ENCODE measurements around the gene GPR3. TPM values are rescaled to one million over a fixed set of nuclear protein-coding genes. Genes with fewer than 3 reads are reported as not detected.
A peak's percentile ranks its signal among the peaks of the same experiment; 100 is the strongest.

GPR3 gene
- total and polyA plus RNA-seq, 7 donors = 0.12 to 1.3 (median 0.42) TPM; not detected in 2

DNA sequence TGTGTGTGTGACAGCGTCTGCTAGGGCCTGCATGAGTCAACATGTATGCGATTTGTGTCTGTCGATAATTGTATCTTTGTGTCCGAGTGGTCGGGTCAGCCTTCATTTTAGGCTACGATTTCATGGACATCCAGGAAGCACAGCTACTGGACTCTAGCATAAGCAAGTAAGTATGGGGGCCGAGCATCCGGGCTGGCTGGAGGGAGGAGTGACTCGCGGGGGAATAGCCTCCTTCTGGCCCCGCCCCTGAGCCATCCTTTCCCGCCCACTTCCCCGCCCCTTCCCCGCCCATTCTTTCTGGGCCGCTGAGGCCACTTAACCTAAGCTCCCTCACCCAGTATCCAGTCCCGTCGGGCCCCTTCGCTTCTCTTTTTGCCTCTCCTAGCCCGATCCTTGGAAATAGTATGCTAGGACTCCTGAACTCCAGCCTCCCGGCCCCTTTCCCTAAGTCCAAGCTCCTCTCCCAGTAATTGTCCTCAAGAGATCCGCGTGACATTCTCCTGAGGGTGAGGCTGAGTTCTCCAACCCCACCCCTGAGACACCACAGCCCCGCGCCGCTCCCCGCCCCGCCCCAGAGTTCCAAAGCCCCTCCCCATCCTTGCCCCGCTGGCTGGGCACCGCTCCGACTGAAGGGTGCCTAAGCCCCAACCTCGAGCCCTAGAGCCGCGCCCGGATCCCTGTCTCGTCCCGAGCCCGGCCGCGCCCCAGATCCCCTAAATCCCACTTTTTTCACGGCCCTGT, 26.9 kb upstream of the GPR3 start:
- H3K4me1 ChIP-seq = peaks cover 17% of the 10 kb centered on the region
- no peaks in the 10 kb centered on the region for H3K9me3 ChIP-seq
- peaks cover 0 to 34% of the 10 kb centered on the region in 2 donors for H3K36me3 ChIP-seq (ENCODE audit: insufficient read depth in 1 of 2, low read depth in 1 of 2)
- DNase-seq (peak; percentile 89 to 93), ATAC-seq (peak; percentile 76 to 84 (median 78))
- intact Hi-C loops (cut with DNase I) = loop anchor here in 1 of 2 donors (1.0 kb wide), 1 partner anchor 23 kb away; no protein-coding TSS in a partner anchor
- H3K27me3 ChIP-seq (ENCODE audit: insufficient read depth in 3 of 3, low read length in 2 of 3) = no peaks in the 10 kb centered on the region
- peak overlapping the region; percentile 72 for H3K4me3 ChIP-seq
- TF ChIP-seq, protein P1, sequence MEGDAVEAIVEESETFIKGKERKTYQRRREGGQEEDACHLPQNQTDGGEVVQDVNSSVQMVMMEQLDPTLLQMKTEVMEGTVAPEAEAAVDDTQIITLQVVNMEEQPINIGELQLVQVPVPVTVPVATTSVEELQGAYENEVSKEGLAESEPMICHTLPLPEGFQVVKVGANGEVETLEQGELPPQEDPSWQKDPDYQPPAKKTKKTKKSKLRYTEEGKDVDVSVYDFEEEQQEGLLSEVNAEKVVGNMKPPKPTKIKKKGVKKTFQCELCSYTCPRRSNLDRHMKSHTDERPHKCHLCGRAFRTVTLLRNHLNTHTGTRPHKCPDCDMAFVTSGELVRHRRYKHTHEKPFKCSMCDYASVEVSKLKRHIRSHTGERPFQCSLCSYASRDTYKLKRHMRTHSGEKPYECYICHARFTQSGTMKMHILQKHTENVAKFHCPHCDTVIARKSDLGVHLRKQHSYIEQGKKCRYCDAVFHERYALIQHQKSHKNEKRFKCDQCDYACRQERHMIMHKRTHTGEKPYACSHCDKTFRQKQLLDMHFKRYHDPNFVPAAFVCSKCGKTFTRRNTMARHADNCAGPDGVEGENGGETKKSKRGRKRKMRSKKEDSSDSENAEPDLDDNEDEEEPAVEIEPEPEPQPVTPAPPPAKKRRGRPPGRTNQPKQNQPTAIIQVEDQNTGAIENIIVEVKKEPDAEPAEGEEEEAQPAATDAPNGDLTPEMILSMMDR (IDR thresholded peaks at IDR 0.05) = no peak
- H3K27ac ChIP-seq = peak overlapping the region; percentile 86
- WGBS, 3 donors = 3 to 4% (median 4%) methylated on average over 36 to 40 of the region's 40 CpGs

GRCh38 chr1:27366113-27366410, 26.4 kb upstream of the GPR3 start:
- intact Hi-C loops (cut with DNase I) = loop anchor here in 1 of 2 donors (1.0 kb wide), 1 partner anchor 22 kb away; no protein-coding TSS in a partner anchor
- TF ChIP-seq, protein P1 (IDR thresholded peaks at IDR 0.05) = no peak
- Histone ChIP-seq H3K36me3 (ENCODE audit: insufficient read depth in 1 of 2, low read depth in 1 of 2) (peaks cover 0 to 30% of the 10 kb centered on the region in 2 donors), H3K27me3 (ENCODE audit: insufficient read depth in 3 of 3, low read length in 2 of 3) (no peaks in the 10 kb centered on the region), H3K4me1 (peaks cover 17% of the 10 kb centered on the region), H3K9me3 (no peaks in the 10 kb centered on the region), H3K4me3 (peak overlapping the region; percentile 72), H3K27ac (peak overlapping the region; percentile 86)
- ATAC-seq (peak; percentile 61 to 71 (median 64)), DNase-seq (peak; percentile 90 to 93)
- WGBS, 3 donors = 0 to 1% (median 1%) methylated on average over 29 to 30 of the region's 30 CpGs

DNA sequence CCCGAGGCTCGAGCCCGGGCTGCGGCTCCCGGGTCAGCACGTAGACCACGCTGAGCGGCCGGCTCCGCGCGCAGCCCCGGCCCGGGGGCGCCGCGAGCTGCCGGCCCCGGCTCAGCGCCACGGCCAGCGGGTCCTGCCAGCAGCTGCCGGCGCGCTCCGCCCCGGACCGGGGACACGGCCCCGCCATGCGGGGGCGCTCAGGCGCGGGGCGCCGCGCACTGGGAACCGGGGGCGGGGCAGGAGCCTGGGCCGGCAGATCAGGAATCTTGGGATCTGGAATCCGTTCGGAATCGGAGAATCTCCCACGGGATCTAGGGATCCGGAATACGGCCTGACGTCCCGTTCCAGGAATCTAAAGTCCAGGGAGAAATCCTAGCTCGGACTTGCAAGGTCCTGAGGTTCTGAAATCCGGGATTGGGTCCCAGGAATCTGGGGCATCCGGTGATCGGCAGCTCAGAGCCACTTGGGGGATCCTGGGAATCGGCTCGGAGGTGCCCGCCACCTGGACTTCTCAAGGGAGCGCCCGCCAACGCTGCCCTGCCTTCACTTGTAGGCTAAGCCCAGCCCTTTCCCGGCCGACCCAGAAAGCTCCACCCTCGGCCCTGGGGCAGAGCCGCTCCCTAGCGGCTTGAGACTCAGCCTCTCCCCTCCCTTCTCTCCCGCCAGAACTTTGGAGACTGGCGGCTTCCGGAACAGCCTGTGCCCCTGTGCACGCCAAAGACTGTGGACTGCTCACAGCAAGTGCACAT, 25.8 kb upstream of the GPR3 start, which contains the start of gene MAP3K6:
MAP3K6 (minus strand) TSS at position 551 of the 749 bp plus-strand sequence; CDS start at position 187, 364 bp downstream.
- ATAC-seq (peak; percentile 72 to 81 (median 80)), DNase-seq (peak; percentile 89 to 95)
- peak within 1 kb of the TSS; percentile 86 for H3K27ac ChIP-seq
- peaks cover 17% of the 10 kb centered on the region for H3K4me1 ChIP-seq
- TF ChIP-seq, protein P1 (IDR thresholded peaks at IDR 0.05) = peak; percentile 53
- H3K9me3 ChIP-seq = no peaks in the 10 kb centered on the region
- intact Hi-C loops (cut with DNase I) = loop anchor here in 1 of 2 donors (1.0 kb wide), 1 partner anchor 22 kb away; no protein-coding TSS in a partner anchor
- WGBS, 3 donors = 1% methylated on average over 46 to 67 of the region's 67 CpGs
- peaks cover 0 to 26% of the 10 kb centered on the region in 2 donors for H3K36me3 ChIP-seq (ENCODE audit: insufficient read depth in 1 of 2, low read depth in 1 of 2)
- no peaks in the 10 kb centered on the region for H3K27me3 ChIP-seq (ENCODE audit: insufficient read depth in 3 of 3, low read length in 2 of 3)
- H3K4me3 ChIP-seq = peak within 1 kb of the TSS; percentile 72

- H3K36me3 ChIP-seq (ENCODE audit: insufficient read depth in 1 of 2, low read depth in 1 of 2) = peaks cover 0 to 20% of the 10 kb centered on the region in 2 donors
- peak overlapping the region; percentile 72 for H3K4me3 ChIP-seq
- DNase-seq = peak in 1 of 2 donors; percentile 59
- TF ChIP-seq, protein P1 (IDR thresholded peaks at IDR 0.05) = no peak
- peak overlapping the region; percentile 86 for H3K27ac ChIP-seq
- H3K4me1 ChIP-seq = peaks cover 17% of the 10 kb centered on the region
- no peaks in the 10 kb centered on the region for H3K27me3 ChIP-seq (ENCODE audit: insufficient read depth in 3 of 3, low read length in 2 of 3)
- intact Hi-C loops (cut with DNase I) = no loop called here
- H3K9me3 ChIP-seq = no peaks in the 10 kb centered on the region
- WGBS, 3 donors = 34 to 52% (median 40%) methylated on average over 8 of the region's 8 CpGs
- ATAC-seq = no peak
Measured at GRCh38 chr1:27367160-27367650, 25.2 kb upstream of the GPR3 start.

Data from psoas muscle (tissue), 8 donors.